ENCODE results near the gene SNTG2. TPM values are rescaled to one million over a fixed set of nuclear protein-coding genes. Genes with fewer than 3 reads are reported as not detected.

SNTG2 gene
- total and polyA plus RNA-seq, 10 of the 15 experiments (the other 5 are each of a cell fraction or from before 2014, with no cell fraction given), result not detected

DNA sequence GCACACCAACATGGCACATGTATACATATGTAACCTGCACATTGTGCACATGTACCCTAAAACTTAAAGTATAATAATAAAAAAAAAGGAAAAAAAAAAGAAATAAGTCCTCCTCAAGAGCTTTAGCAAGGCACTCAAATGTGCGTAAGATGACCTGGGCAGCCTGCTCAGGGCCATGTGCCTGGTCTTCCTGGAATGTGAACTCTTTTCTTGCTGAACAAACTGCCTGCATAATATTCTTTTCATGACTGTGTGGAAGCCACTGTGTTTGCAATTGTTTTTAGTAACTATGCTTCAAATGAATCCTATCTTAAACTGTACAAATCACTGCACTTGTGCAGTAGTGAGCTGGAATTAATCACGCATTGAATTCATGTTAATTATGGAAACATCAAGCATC lies 294.5 kb downstream of the SNTG2 start:
- ChIA-PET RAD21 (ENCODE audit: unreplicated experiment) (no interaction called here), CTCF (no interaction called here), SMC1A (ENCODE audit: uncharacterized antibody, unreplicated experiment) (no interaction called here), POLR2A (no interaction called here)
- 44% methylated on average over 2 of the region's 2 CpGs for WGBS (ENCODE audit: insufficient coverage, insufficient replicate concordance, low lambda C conversion rate, missing lambda C conversion rate)
- Histone ChIP-seq H4K20me1 (ENCODE audit: control insufficient read depth, insufficient read depth) (no peaks in the 10 kb centered on the region), H3K79me2 (ENCODE audit: control insufficient read depth, insufficient read depth, low read length) (no peaks in the 10 kb centered on the region), H3K27ac (ENCODE audit: control insufficient read depth, insufficient read depth) (no peak overlapping the region), H3K9ac (ENCODE audit: control insufficient read depth, insufficient read depth, low read length) (no peak overlapping the region), H3K4me1 (ENCODE audit: control insufficient read depth, insufficient read depth, low read length) (no peaks in the 10 kb centered on the region), H3K4me3 (no peak overlapping the region), H3K36me3 (ENCODE audit: control insufficient read depth in 2 of 2, insufficient read depth in 2 of 2, low read length in 1 of 2) (no peaks in the 10 kb centered on the region), H3K4me2 (ENCODE audit: control insufficient read depth, insufficient read depth) (no peak overlapping the region), H2AFZ (ENCODE audit: control insufficient read depth, low read depth, low read length) (no peak overlapping the region), H3K9me3 (replicated peaks; ENCODE audit: control insufficient read depth, insufficient read depth, low read length) (no peaks in the 10 kb centered on the region), H3K27me3 (replicated peaks in 1 of 2; ENCODE audit: control insufficient read depth in 2 of 2, insufficient read depth in 2 of 2, low read length in 1 of 2) (no peaks in the 10 kb centered on the region)
- FAIRE-seq (no peak), ATAC-seq (no peak), DNase-seq (ENCODE audit: low read depth, low spot score) (no peak)
- intact Hi-C loops (cut with micrococcal nuclease; ENCODE audit: unreplicated experiment) (no loop called here), in situ Hi-C loops (cut with MboI) (no loop called here)
- TF ChIP-seq ZBED1 (IDR thresholded peaks at IDR 0.05; ENCODE audit: borderline replicate concordance), result no peak
- TF ChIP-seq ZSCAN29 (IDR thresholded peaks at IDR 0.05), result no peak
- TF ChIP-seq, protein P1, sequence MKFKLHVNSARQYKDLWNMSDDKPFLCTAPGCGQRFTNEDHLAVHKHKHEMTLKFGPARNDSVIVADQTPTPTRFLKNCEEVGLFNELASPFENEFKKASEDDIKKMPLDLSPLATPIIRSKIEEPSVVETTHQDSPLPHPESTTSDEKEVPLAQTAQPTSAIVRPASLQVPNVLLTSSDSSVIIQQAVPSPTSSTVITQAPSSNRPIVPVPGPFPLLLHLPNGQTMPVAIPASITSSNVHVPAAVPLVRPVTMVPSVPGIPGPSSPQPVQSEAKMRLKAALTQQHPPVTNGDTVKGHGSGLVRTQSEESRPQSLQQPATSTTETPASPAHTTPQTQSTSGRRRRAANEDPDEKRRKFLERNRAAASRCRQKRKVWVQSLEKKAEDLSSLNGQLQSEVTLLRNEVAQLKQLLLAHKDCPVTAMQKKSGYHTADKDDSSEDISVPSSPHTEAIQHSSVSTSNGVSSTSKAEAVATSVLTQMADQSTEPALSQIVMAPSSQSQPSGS (IDR thresholded peaks at IDR 0.05; ENCODE audit: low read length), result no peak
- TF ChIP-seq, protein P2, sequence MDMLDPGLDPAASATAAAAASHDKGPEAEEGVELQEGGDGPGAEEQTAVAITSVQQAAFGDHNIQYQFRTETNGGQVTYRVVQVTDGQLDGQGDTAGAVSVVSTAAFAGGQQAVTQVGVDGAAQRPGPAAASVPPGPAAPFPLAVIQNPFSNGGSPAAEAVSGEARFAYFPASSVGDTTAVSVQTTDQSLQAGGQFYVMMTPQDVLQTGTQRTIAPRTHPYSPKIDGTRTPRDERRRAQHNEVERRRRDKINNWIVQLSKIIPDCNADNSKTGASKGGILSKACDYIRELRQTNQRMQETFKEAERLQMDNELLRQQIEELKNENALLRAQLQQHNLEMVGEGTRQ (IDR thresholded peaks at IDR 0.05; ENCODE audit: borderline replicate concordance, low read depth, low read length), result no peak
- TF ChIP-seq CBX5 (IDR thresholded peaks at IDR 0.05; ENCODE audit: low read depth), result no peak
- TF ChIP-seq, protein P3, sequence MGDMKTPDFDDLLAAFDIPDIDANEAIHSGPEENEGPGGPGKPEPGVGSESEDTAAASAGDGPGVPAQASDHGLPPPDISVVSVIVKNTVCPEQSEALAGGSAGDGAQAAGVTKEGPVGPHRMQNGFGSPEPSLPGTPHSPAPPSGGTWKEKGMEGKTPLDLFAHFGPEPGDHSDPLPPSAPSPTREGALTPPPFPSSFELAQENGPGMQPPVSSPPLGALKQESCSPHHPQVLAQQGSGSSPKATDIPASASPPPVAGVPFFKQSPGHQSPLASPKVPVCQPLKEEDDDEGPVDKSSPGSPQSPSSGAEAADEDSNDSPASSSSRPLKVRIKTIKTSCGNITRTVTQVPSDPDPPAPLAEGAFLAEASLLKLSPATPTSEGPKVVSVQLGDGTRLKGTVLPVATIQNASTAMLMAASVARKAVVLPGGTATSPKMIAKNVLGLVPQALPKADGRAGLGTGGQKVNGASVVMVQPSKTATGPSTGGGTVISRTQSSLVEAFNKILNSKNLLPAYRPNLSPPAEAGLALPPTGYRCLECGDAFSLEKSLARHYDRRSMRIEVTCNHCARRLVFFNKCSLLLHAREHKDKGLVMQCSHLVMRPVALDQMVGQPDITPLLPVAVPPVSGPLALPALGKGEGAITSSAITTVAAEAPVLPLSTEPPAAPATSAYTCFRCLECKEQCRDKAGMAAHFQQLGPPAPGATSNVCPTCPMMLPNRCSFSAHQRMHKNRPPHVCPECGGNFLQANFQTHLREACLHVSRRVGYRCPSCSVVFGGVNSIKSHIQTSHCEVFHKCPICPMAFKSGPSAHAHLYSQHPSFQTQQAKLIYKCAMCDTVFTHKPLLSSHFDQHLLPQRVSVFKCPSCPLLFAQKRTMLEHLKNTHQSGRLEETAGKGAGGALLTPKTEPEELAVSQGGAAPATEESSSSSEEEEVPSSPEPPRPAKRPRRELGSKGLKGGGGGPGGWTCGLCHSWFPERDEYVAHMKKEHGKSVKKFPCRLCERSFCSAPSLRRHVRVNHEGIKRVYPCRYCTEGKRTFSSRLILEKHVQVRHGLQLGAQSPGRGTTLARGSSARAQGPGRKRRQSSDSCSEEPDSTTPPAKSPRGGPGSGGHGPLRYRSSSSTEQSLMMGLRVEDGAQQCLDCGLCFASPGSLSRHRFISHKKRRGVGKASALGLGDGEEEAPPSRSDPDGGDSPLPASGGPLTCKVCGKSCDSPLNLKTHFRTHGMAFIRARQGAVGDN (IDR thresholded peaks at IDR 0.05), result no peak
- no peak for TF ChIP-seq FOS (IDR thresholded peaks at IDR 0.05; ENCODE audit: borderline replicate concordance, extremely low read depth, insufficient read length)
- BruUV-seq (replicated peaks), result no TSS peak
